DMS 273 treated with DMSO at 0.1 percent for 48 hours (cell line): ENCODE results near the gene CRMP1.

Experiments used
- DNase-seq: peaks from one replicate; lab custom pipeline; 2025; lab: John Stamatoyannopoulos, UW

CRMP1 gene

DNA sequence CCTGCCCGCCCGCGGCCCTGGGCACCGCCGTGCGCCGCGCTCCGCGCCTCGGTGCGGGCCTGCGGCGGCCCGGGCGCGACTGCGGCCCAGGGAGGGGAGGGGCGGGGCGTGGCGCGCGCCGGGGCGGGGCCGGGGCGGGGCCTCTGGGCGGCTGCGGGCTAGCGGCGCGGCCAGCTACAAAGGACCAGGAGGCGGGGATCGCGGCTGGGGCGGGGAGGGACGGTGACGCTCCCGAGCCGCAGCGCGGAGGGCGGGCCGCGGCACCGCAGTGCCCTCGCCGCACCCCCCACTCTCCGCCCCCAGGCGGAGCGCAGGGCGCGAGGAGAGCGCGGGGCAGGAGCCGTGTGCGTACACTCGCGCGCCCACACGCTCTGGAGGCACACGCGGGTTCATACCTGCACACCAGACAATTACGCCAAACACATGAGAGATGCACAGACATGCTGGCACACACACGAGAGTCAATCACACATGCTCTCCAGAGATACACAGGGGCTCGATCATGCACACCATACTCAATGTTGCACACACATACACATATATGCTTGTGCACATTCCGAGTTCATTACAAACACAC, at the start of gene CRMP1:
Gene CRMP1 (minus strand): TSS at position 83 of the 577 bp plus-strand sequence. CDS start 117 bp downstream, outside the sequence.
- no peak for DNase-seq

DNA sequence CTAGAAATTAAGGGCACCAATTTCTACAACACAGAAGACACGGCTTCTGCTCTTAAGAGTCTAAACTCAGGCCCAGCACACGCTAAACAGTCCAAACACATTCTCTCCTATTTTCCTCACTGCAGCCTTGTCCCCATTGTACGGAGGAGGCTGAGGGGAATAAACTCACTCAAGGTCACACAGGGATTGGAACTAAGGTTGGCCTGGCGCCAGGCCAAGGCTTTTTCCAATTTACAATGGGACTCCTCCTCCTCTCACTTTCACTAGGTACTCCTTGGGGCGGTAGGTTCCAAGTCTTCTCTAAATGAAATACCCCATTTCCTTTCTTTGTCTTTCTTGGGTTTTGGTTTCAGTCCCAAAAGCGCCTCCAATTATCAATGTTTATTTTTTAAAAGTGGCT, 48.7 kb upstream of the CRMP1 start:
- DNase-seq: no peak

GRCh38 chr4:5940470-5941203, 47.8 kb upstream of the CRMP1 start:
- DNase-seq: no peak

DNA sequence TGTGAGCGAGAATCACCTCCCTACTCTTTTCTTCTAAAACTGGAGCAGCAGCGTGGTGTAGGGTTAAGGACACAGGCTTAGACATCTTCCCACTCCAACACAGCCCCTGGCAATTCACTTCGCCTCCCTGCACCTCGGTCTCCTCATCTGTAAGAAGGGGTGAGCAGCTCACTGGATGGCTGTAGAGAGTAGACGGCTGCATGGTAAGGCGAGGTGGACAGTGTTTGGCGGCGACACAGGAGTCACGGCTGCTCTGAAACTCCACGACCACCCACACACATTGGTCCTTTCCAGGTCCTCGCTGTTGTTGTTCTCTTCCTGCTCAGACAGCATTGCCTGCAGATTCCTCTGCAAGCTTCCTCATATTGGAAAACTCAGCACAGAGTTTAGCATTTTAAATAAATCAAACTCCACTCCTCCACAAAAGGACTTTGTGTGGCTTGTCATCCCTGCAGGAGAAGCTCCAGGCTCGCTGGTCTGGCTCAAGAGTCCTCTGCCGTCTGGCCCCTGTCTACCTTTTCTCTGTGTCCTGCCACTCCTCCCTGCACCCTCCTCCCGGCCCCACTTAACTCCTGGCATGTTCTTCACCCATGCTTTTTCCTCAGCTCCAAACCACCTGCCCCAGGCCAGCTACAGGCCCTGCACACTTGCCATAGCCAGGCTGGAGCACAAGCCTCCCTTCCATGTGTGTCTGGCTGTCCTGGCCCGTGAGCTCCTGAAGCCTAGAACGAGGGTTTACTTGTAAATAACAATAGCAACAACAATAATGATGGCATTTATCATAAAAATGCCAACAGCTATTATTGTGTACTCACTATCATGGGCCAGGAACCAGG, 41.3 kb upstream of the CRMP1 start:
- DNase-seq: no peak

GRCh38 chr4:5933116-5933515, 40.2 kb upstream of the CRMP1 start:
- DNase-seq: no peak

GRCh38 chr4:5932035-5932568, 39.2 kb upstream of the CRMP1 start:
- no peak for DNase-seq

- no peak for DNase-seq
These were observed 38.6 kb upstream of the CRMP1 start for GRCh38 chr4:5931526-5931925.

- DNase-seq: no peak
These were observed 38.0 kb upstream of the CRMP1 start for GRCh38 chr4:5930876-5931275.

- DNase-seq: no peak
These were observed 37.6 kb upstream of the CRMP1 start for GRCh38 chr4:5930456-5930855.

DNA sequence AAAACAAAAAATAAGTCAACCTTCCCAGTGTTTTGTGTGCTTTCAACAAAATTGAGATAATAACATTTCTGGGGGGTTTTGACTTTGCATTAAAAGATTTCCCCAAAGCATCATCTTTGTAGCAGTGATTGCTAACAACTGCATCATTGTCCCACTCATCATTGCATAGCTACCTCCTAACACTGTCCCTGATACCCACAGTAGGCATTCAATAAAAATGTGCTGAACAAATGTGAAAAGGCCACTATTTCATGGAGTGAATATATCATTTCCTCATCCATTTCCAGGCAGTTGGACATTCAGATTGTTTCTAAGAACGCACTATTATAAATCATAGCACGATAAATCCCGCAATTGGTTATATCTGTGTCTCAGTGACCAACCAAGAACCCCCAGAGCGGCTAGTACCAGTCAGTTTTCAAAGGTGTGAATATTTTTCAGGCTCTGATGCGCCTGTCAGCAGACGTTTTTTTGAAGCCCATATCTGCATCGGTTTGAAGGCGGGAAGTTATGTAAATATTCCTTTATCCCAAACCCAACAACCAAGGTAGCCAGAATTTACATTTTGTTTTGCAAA, 36.0 kb upstream of the CRMP1 start:
- no peak for DNase-seq

- DNase-seq: no peak
These were observed 35.4 kb upstream of the CRMP1 start for GRCh38 chr4:5928274-5928673.

GRCh38 chr4:5927747-5928146, 34.9 kb upstream of the CRMP1 start:
- no peak for DNase-seq

DNA sequence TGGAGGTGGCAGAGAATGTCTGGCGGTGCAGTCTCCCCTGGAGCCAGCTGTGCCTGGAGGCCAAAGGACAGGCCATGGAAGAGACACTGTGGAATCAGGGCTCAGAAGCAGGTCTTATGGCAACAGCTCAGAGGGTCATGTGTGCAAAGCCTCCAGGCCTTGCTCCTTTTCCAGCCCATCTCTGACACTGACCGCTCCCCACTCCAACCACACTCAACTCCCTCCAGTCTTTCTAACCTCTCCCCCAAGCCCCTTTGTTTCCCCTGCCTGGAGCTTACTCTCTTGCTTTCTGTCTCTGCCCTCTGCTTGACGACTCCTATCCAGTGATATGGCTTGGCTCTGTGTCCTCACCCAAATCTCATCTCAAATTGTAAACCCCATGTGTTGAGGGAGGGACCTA, 34.2 kb upstream of the CRMP1 start:
- DNase-seq: no peak

DNA sequence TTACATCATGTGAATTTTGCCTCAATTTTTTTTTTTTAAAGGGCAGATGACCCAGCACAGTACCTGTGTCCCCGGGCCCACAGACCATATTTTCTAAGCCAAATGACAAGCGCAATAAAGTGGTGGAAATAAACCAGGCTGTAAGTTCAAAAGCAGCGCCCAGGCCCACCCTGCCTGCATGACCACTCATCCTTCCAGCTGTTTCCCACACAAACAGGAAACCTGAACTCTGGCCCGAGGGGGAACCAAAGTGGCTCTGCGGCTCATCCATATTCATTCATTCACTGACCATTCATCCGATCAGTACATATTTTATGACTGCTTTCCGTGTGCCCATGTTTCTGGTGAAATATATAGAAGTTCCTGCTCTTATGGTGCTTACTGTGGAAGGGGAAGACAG, 33.7 kb upstream of the CRMP1 start:
- no peak for DNase-seq

DNA sequence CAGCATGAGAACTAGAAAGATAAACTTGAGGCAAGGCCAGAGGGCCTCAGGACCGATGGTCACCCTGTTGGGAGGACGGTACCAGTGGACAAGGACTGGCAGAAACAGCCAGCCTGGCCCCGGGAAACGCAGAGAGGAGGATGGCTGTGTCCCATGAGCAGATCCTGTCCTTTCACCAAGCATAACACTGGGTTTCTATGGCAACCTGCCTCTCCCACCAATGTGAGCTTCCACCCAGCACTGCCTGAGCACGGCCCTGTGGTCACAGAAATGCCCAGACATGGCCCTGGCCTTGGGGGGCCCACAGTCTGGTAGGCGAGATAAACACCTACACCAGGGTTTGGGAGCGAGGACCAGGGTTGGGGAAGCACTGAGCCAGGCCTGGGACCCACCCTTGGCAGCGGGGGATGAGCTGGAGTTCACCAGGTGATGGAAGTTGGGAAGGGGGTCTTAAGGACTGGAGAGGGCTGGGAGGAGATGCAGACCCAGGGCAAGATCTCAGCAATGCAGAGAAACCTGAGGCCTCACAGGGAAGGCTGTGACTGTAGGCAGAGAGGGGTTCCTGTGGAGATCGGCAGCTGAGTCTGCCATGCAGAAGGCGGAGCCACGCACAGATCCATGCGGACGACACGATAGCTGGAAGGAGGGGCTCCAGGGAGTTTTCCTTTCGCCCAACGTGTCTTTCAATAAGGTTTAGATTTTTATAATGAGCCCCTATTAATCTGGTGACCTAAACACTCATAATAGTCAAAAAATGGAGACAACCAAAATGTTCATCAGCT, 32.7 kb upstream of the CRMP1 start:
- DNase-seq: no peak

- no peak for DNase-seq
These were observed 31.7 kb upstream of the CRMP1 start for GRCh38 chr4:5924461-5925125.

DNA sequence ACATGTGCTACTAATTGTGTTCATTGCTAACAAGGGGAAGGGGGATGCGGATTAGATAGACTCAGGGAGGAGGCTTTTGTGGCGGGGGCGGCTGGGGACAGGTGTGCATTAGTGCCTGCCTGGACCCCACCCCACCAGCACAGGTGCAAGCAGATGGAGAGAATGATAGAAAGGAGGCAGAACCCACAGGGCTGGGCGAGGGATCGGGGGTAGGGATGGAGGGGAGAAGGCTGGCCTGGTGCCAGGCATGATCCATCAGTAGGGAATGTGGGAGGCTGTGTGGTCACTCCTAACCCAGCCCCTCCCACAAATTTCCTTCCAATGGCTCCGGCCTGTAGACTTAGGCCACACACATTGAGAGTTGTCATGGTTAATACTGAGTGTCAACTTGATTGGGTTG, 30.5 kb upstream of the CRMP1 start:
- no peak for DNase-seq

- DNase-seq: no peak
These were observed 29.7 kb upstream of the CRMP1 start for GRCh38 chr4:5922556-5922955.

DNA sequence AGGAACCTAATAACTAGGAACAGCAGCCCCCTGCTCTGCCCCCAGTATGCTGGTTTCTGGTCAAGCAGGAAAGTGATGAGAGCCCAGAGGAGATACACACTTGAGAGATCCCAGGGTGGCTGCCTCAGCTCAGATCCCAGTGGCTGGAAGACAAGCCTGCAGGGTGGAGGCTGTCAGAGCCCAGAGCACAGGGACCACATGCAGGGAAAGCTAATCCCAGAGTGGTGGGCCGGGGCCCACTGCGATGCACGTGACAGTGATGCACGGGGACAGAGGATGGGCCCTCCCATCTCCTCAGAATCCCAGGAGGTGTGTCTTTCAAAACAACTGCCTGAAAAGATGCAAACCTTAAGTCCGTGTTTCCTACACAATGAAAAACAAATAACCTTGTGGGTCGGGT, 29.1 kb upstream of the CRMP1 start:
- DNase-seq: no peak

GRCh38 chr4:5921101-5921980, 28.5 kb upstream of the CRMP1 start:
- no peak for DNase-seq
